Measurements from ENCODE around the gene MAP3K8.
A peak's percentile ranks its signal among the peaks of the same experiment; 100 is the strongest.
"Not testable (repeated sequence)": the region's sequence is repeated elsewhere in the genome, so short reads cannot be mapped to it uniquely, and the experiment has no call there.

Gene MAP3K8

DNA sequence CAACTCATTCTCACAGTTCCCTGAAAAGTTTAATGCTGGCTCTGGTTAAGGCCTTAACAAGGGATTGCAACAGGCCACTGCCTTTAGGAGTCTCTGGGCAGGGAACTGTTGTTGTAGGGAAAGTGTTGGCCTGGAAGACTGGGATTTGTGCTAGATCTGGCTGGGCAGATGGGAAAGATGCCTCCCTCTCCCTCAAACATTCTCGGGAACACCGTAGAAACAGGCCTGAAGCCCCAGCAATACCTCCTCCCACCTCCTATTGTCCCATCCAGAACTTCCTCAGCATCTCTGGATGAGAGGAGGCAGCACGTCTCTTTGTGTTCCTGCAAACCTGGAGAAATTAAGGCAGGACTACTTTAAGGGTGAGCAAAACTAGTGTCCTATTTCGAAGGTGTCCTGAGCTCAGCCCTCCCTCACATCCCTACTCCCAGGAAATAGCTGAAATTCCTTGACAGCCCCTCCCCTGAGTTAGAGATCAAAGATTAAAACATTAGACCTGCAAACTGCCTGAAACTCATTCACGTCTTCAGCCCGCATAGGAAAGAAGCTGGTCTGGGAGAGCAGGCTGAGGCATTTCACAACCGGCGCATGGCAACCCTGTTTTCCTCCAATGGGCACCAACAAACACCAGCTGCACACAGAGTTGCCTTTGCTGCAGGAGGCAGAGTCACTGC is 10.9 kb upstream of the MAP3K8 start:
- DNase-seq (ENCODE audit: low read depth in 2 of 3, low spot score in 1 of 3): no peak

GRCh38 chr10:30423655-30424275 is 10.2 kb upstream of the MAP3K8 start:
- not testable (repeated sequence) for DNase-seq (ENCODE audit: low read depth in 2 of 3, low spot score in 1 of 3)

DNA sequence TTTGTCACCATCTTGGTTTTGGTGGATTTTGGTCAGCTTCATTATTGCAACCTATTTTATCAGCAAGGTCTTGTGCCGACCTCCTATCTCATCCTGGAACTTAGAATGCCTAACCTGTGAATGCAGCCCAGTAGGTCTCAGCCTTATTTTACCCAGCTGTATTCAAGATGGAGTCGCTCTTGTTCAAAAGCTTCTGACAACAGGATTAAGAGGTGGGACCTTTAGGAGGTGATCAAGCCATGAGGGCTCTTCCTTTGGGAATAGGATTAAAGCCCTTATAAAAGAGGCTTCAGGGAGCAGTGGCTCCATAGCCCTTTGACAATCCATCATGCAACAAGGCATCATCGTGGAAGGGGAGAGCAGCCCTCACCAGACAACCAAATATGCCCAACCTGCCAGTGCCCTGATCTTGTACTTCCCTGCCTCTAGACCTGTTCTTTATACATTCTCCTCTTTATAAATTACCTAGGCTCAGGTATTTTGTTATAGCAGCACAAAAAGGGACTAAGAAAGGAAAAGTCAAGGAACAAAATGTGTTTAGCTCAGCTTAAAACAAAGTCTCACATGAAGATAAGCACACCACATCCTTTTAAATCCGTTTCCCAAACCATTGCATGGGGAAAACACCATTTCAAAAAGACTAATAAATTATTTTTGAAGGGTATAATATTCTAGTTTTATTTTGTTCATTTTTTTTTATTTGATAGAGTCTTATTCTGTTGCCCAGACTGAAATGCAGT is 8.5 kb upstream of the MAP3K8 start:
- no peak for DNase-seq (ENCODE audit: low read depth in 2 of 3, low spot score in 1 of 3)

DNA sequence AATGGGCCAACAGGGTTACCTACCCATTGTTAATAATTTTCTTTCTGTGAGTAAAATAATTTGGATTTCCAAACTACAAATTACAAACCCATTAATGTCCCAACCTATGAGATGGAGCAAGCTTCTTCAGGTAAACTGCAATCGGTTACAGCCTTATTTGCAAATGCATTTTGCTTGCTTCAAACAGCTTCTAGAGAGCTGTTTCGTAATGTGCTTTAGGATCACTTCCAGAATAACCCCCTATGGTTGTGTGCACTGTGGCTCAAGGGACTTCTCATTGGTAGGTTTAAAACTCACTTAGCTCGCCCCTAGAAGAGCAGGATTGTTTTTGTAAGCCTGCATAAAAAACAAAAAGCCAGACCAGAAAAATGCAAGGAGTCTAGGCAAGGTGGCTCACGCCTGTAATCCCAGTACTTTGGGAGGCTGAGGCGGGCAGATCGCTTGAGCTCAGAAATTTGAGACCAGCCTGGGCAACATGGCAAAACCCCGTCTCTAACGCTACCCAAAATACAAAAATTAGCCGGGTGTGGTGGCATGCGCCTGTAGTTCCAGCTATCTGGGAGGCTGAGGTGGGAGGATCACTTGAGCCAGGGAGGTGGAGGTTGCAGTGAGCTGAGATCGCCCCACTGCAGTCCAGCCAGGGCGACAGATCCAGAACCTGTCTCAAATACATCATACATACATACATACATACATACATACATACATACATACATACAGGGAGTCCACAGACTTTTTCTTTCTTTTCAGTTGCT is 3.3 kb upstream of the MAP3K8 start:
- DNase-seq (ENCODE audit: low read depth in 2 of 3, low spot score in 1 of 3): no peak

DNA sequence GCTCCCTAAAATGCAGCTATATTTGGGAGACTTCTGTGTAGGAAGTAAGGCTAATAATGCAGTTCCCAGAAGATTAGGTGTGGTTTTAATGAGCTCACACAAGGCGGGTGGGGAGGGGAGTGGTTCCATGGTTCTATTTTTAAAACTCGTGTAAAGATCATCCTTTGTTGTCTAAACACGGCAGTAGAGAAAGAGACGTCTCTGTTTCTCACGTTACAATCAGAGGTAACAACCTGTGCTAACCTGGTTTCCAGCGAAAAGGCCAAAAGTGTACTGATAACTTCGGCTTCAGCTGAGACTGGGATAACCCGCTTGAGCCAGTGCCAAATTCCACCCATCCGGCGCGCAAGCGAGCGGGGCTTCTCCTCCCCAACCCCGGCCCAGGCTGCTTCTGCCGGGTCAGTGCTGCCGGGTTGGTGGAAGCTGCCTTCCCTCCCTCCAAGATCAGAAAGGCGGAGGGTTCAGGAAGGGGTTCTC is 2.5 kb upstream of the MAP3K8 start:
- no peak for DNase-seq (ENCODE audit: low read depth in 2 of 3, low spot score in 1 of 3)

DNA sequence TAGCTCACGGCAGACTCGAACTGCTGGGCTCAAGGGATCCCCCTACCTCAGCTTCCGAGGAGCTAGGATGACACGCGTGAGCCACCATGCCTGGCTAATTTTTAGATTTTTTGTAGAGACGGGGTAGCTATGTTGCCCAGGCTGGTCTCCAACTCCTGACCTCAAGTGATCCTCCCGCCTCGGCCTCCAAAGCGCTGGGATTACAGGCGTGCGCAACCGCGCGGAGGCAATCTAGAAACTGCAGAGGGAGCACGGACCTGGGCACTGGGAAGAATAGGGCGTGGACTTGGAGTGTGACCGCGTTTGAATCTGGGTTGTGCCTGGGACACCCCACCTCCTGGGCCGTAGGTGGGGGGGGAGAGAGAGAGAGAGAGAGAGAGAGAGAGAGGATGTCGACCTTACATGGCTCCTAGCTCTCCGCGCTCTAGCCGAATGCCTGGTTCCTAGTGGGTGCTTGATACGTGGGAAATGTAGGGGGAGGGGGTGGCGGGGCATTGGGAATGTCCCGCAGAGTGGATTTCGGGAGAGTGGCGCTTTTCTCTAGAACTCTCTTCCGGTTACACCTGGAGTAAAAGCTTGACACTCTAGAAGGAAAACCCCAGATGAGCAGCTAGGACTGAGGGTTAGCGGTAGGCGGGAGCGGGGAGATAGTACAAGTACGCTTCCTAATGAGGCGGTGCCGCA is 1.2 kb upstream of the MAP3K8 start:
- no peak for DNase-seq (ENCODE audit: low read depth in 2 of 3, low spot score in 1 of 3)

- peak in 1 of 3 donors; percentile 52 for DNase-seq (ENCODE audit: low read depth in 2 of 3, low spot score in 1 of 3)
These were observed 666 bp upstream of the MAP3K8 start for GRCh38 chr10:30433306-30433729.

DNA sequence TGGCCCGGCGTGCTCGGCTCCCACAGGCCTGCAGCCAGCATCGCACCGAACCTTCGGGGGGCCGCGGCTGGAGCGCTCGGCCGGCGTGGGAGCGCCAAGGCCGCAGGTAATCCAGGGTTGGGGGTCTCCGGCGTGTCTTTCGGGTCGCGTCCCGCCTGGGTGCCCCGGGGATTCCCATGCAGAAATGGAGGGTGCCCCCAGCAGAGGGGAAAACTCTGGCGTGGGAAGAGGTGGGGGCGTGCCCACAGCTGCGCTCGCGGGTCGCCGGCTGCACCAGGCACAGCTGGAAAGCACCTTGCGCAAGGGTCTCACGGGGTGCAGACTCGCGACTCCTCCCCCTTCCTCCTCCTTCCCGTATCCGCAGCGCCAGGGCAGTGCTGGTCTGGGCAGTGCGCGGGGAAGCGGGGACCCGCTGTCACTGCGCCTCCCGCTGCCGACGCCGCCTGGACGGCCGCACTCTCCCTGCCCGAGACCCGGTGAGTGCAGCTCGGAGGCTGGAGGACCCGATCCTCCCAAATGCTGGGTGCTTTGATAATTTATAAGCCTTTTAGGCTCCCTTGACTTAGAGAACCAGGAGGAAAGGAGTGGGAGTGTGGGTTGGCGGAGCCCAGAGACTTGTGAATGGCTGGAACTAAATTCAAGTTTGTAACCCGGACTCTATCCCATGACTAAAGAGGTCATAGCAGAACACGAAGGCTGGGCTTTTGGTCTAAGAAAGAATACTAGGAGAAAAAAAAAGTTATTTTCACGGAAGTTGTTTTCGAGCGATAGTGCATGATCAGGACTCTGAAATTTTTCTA is 489 bp downstream of the MAP3K8 start:
- DNase-seq (ENCODE audit: low read depth in 2 of 3, low spot score in 1 of 3): peak; percentile 47 to 64 (median 48)

GRCh38 chr10:30435073-30435422 is 1.1 kb downstream of the MAP3K8 start:
- no peak for DNase-seq (ENCODE audit: low read depth in 2 of 3, low spot score in 1 of 3)

GRCh38 chr10:30435499-30436167 is 1.6 kb downstream of the MAP3K8 start:
- not testable (repeated sequence) for DNase-seq (ENCODE audit: low read depth in 2 of 3, low spot score in 1 of 3)

GRCh38 chr10:30436191-30436611 is 2.2 kb downstream of the MAP3K8 start:
- no peak for DNase-seq (ENCODE audit: low read depth in 2 of 3, low spot score in 1 of 3)

GRCh38 chr10:30436671-30437030 is 2.7 kb downstream of the MAP3K8 start:
- DNase-seq (ENCODE audit: low read depth in 2 of 3, low spot score in 1 of 3): no peak

DNA sequence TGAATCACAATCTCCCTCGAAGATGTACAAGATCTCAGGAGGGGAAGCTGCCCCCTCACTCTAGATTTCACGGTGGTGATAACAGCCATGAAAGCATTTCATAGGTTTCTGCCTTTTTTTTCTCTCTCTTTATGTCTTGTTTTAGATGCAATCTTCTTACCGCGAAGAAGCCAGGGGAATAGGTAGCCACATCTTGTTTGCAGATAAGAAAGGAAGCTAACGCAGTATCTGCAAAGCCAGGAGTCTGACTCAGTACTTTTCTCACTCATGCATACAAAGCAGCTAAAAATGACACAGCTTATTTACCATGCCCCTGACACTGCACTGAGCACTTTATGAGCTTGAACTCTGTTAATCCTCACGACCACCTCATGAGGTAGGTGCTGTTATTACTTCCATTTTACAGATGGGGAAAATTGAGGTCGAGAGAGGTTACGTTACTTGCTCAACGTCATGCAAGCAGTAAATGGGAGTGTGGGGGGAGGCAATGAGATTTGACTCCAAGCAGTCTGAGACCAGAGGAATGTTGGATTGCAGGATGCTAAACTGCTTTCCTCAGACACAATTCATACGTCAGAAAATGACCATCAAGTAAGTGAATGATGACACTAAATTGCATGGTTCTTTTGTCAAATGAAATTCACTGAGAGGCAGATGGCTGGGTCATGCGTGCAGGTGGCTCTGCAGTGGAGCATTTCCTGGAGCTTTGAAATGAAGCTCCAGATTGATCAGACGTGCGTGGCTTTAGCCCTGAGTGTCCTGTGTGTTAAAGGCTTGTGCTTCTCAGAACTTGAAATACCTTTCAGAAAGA is 3.3 kb downstream of the MAP3K8 start:
- DNase-seq (ENCODE audit: low read depth in 2 of 3, low spot score in 1 of 3): no peak

DNA sequence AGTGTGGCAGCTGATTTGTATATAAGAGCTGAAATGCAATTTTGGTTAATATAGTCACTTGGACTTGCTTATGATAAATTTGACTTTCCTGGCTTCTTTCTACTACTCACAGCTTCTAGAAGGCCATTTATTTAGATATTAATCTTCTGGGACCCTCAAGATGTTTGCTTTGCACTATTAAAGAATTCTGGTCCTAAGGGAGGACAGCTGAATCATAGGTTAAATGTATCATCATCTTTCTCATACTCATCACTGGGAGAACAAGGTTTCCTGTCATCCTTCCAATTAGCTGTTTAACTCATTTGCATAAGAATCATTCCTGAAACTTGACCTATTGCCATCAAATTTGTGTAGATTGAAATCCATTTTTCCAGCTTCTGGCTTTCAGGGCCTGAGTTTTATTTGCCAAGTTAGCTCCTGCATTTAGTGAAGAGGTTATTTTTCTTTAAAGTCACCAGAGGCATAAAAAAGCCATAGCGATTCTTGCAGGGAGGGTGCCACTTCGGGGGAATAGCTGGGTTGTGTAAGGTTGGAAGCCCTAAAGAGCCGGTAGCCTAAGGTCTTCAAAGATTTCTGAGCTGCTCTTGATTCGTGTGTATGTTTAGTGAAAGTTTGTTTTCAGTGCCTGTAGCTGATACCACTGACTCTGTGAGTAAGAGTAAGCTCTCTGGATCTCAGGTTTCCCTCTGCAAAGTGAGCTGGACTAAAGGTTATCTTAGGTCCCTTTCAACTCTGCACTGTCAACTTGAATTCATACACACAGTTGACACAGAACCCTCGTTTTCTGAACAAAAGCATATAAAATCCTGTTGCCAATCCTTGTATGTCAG is 4.3 kb downstream of the MAP3K8 start:
- DNase-seq (ENCODE audit: low read depth in 2 of 3, low spot score in 1 of 3): no peak

DNA sequence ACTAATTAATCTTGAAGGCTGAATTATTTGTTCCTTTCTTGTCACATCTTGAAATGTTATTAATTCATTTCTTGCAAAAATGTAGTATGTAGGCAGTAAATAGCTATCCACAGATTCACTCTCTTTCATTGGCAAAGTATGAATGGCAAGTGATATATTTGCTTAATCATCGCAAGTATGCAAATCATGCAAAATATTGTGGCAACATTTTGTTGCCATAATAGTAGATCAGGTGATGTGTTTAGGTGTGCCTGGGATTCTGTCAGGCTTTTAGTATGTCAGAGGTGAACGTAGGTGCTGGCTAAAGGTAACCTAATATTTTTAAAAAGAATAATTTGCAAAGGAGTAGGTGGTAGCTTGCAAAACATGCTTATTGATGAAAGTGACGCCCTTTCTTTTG is 5.9 kb downstream of the MAP3K8 start:
- no peak for DNase-seq (ENCODE audit: low read depth in 2 of 3, low spot score in 1 of 3)

- no peak for DNase-seq (ENCODE audit: low read depth in 2 of 3, low spot score in 1 of 3)
These were observed 8.1 kb downstream of the MAP3K8 start for GRCh38 chr10:30442019-30442606.

- DNase-seq (ENCODE audit: low read depth in 2 of 3, low spot score in 1 of 3): no peak
These were observed 9.1 kb downstream of the MAP3K8 start for GRCh38 chr10:30443049-30443448.

- no peak for DNase-seq (ENCODE audit: low read depth in 2 of 3, low spot score in 1 of 3)
These were observed 11.7 kb downstream of the MAP3K8 start for GRCh38 chr10:30445711-30446110.

Measured in stimulated activated CD4-positive, alpha-beta T cell treated with anti-CD3 and anti-CD28 coated beads, Interleukin-12 subunit alpha, Interleukin-12 subunit beta, amount 100 ng/mL, for 48 hours (primary cell).